Uterus (tissue), 2 donors: ENCODE results near the gene ZMYND19.

Experiments used
- CTCF ChIP-seq, 4 experiments: fragments of 200-600 bp in 2 of 4; fragments of 450-650 bp in 2 of 4; sonication (generic) in 2 of 4; IDR thresholded peaks; one replicate each; pipeline ENCODE4 v1.5.1; 2016 to 2019; ENCODE audit warnings: antibody characterized with exemption in 4 of 4, mild to moderate bottlenecking in 2 of 4, moderate library complexity in 1 of 4
- POLR2A ChIP-seq, 2 donors: fragments of 450-650 bp; IDR thresholded peaks; one replicate each; pipeline ENCODE4 v1.6.1; 2016; ENCODE audit warnings: antibody characterized with exemption in 2 of 2, mild to moderate bottlenecking in 1 of 2, moderate library complexity in 1 of 2

GRCh38 chr9:137575364-137575715 lies 15.0 kb downstream of the ZMYND19 start:
- no peak for TF ChIP-seq CTCF (IDR thresholded peaks at IDR 0.05)
- TF ChIP-seq POLR2A (IDR thresholded peaks at IDR 0.05) = no peak
